Trophoblast cell (in vitro differentiated cells and primary cell): ENCODE measurements around the gene DNMT1.

Experiments
- DNase-seq, 2 donors: peaks; one replicate each; pipeline ENCODE4 v3.0.0-alpha.2; 2016
- H2AFZ ChIP-seq: 2 replicates; pipeline ENCODE4 v1.6.1; 2013; ENCODE audit warnings: low read length, moderate library complexity, mild to moderate bottlenecking; ENCODE audit not compliant: insufficient read depth, poor library complexity
- H2AK5ac ChIP-seq: 2 replicates; pipeline ENCODE4 v1.6.1; 2013; ENCODE audit warnings: mild to moderate bottlenecking, low read length
- H2BK120ac ChIP-seq: 2 replicates; pipeline ENCODE4 v1.6.1; 2013; ENCODE audit warnings: low read length, mild to moderate bottlenecking, moderate library complexity; ENCODE audit not compliant: insufficient read depth, poor library complexity
- H2BK12ac ChIP-seq: 2 replicates; pipeline ENCODE4 v1.6.1; 2013; ENCODE audit warnings: mild to moderate bottlenecking, low read length, moderate library complexity
- H2BK5ac ChIP-seq: 2 replicates; pipeline ENCODE4 v1.6.1; 2013; ENCODE audit warnings: low read length, low read depth, moderate library complexity, mild to moderate bottlenecking; ENCODE audit not compliant: poor library complexity
- H3K14ac ChIP-seq: 2 replicates; pipeline ENCODE4 v1.6.1; 2013; ENCODE audit warnings: mild to moderate bottlenecking, low read length
- H3K18ac ChIP-seq: 2 replicates; pipeline ENCODE4 v1.6.1; 2013; ENCODE audit warnings: mild to moderate bottlenecking, low read length
- H3K23ac ChIP-seq: 2 replicates; pipeline ENCODE4 v1.6.1; 2013; ENCODE audit warnings: low read length
- H3K27ac ChIP-seq: 2 replicates; pipeline ENCODE4 v1.5.1; 2013; ENCODE audit warnings: low read depth, mild to moderate bottlenecking, inconsistent platforms, low read length, moderate library complexity
- H3K27me3 ChIP-seq: 2 replicates; pipeline ENCODE4 v1.6.1; 2013; ENCODE audit warnings: inconsistent platforms, mild to moderate bottlenecking, low read length, moderate library complexity; ENCODE audit not compliant: insufficient read depth
- H3K36me3 ChIP-seq, 2 experiments: 1 replicate in 1 of 2; 2 replicates in 1 of 2; pipeline ENCODE4 v1.6.1; 2013; ENCODE audit warnings: low read length in 2 of 2, mild to moderate bottlenecking in 2 of 2, moderate library complexity in 1 of 2; ENCODE audit not compliant: insufficient read depth in 2 of 2, control insufficient read depth in 1 of 2
- H3K4ac ChIP-seq: 2 replicates; pipeline ENCODE4 v1.6.1; 2013; ENCODE audit warnings: low read depth, mild to moderate bottlenecking, low read length, moderate library complexity
- H3K4me1 ChIP-seq, 2 experiments: 1 replicate in 1 of 2; 2 replicates in 1 of 2; pipeline ENCODE4 v1.6.1; 2013; ENCODE audit warnings: low read length in 2 of 2, mild to moderate bottlenecking in 2 of 2, moderate library complexity in 1 of 2; ENCODE audit not compliant: insufficient read depth in 2 of 2, control insufficient read depth in 1 of 2
- H3K4me2 ChIP-seq: 2 replicates; pipeline ENCODE4 v1.6.1; 2013; ENCODE audit warnings: inconsistent platforms, mild to moderate bottlenecking, low read length, moderate library complexity
- H3K4me3 ChIP-seq: 2 replicates; pipeline ENCODE4 v1.5.1; 2013; ENCODE audit warnings: mild to moderate bottlenecking, low read depth, low read length, inconsistent platforms
- H3K79me1 ChIP-seq: one replicate; pipeline ENCODE4 v1.6.1; 2013; ENCODE audit warnings: low read length
- H3K79me2 ChIP-seq: 2 replicates; pipeline ENCODE4 v1.6.1; 2013; ENCODE audit warnings: low read length, mild to moderate bottlenecking; ENCODE audit not compliant: control insufficient read depth, insufficient read depth, poor library complexity
- H3K9ac ChIP-seq: 2 replicates; pipeline ENCODE4 v1.6.1; 2013; ENCODE audit warnings: mild to moderate bottlenecking, low read length
- H3K9me3 ChIP-seq: 2 replicates; pipeline ENCODE4 v1.6.1; 2013; ENCODE audit warnings: low read depth, mild to moderate bottlenecking, control low read depth, inconsistent platforms, low read length; ENCODE audit not compliant: insufficient read depth
- H4K12ac ChIP-seq: 2 replicates; pipeline ENCODE4 v1.6.1; 2013; ENCODE audit warnings: low read depth, mild to moderate bottlenecking, low read length, moderate library complexity
- H4K8ac ChIP-seq: 2 replicates; pipeline ENCODE4 v1.6.1; 2013; ENCODE audit warnings: low read depth, mild to moderate bottlenecking, low read length, moderate library complexity
- H4K91ac ChIP-seq: one replicate; pipeline ENCODE4 v1.6.1; 2013; ENCODE audit warnings: low read depth, mild to moderate bottlenecking, low read length, moderate library complexity
- WGBS: extraction: QIAGEN DNeasy Blood & Tissue Kit; methylation state at CpG from one replicate; pipeline ENCODE4 v1.1.7; 2013; ENCODE audit warnings: missing lambda C conversion rate; ENCODE audit not compliant: insufficient read length, insufficient coverage; ENCODE audit errors: extremely low coverage; 5-methylcytosine and 5-hydroxymethylcytosine counted together

Gene DNMT1

DNA sequence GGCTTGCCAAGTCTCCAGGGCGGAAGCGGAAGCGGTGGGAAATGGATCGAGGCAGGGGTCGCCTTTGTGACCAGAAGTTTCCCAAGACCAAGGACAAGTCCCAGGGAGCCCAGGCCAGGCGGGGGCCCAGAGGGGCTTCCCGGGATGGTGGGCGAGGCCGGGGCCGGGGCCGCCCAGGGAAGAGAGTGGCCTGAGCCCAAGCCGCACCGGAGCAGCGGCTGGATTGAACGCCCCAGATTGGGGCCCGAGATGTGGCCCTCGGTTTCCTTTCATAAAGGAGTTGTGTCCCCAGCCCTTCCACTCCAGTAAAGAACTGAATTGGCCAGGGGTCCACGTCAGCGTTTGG, 83.8 kb downstream of the DNMT1 start:
- no CpG with 5 or more reads among the region's 19 CpGs for WGBS
- Histone ChIP-seq H3K4ac (no peak overlapping the region), H3K9me3 (no peaks in the 10 kb centered on the region), H3K27ac (no peak overlapping the region), H2BK5ac (no peak overlapping the region), H2BK12ac (no peak overlapping the region), H4K12ac (no peak overlapping the region), H3K79me1 (peaks cover 3% of the 10 kb centered on the region), H3K14ac (no peak overlapping the region), H3K18ac (no peak overlapping the region), H3K4me3 (no peak overlapping the region), H3K9ac (no peak overlapping the region), H3K79me2 (peaks cover 9% of the 10 kb centered on the region), H2BK120ac (no peak overlapping the region), H4K91ac (no peak overlapping the region), H3K27me3 (no peaks in the 10 kb centered on the region), H3K36me3 (peaks cover 52 to 66% of the 10 kb centered on the region in 2 experiments), H2AFZ (no peak overlapping the region), H3K4me1 (peaks cover 0 to 9% of the 10 kb centered on the region in 2 experiments), H4K8ac (no peak overlapping the region), H3K23ac (no peak overlapping the region), H3K4me2 (no peak overlapping the region), H2AK5ac (no peak overlapping the region)
- no peak for DNase-seq

DNA sequence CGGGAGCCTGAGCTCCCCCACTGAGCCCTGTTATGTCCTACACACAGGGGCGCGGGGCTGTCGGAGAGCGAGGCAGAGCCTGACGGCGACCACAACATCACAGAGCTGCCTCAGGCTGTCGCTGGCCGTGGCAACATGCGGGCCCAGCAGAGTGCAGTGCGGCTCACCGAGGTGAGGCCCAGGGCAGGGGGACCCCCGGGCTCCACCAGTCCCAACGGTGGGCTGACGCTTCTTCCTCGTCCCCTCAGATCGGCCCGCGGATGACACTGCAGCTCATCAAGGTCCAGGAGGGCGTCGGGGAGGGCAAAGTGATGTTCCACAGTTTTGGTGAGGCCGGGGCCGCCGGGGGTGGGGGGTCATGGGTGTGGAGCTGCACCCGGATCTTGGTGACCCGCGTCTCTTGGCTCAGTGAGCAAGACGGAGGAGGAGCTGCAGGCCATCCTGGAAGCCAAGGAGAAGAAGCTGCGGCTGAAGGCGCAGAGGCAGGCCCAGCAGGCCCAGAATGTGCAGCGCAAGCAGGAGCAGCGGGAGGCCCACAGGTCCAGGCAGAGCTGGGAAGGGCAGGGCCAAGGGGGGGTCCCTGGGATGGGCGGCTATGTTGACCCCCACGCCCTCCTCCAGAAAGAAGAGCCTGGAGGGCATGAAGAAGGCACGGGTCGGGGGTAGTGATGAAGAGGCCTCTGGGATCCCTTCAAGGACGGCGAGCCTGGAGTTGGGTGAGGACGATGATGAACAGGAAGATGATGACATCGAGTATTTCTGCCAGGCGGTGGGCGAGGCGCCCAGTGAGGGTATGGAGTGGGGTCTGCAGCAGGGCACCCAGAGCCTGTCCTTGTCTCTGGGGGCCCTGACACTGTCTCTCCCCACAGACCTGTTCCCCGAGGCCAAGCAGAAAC, 84.4 kb downstream of the DNMT1 start:
- Histone ChIP-seq H3K79me1 (peaks cover 3% of the 10 kb centered on the region), H2AFZ (no peak overlapping the region), H3K36me3 (peaks cover 46 to 59% of the 10 kb centered on the region in 2 experiments), H3K9ac (no peak overlapping the region), H2BK12ac (no peak overlapping the region), H3K4ac (no peak overlapping the region), H3K27me3 (no peaks in the 10 kb centered on the region), H3K79me2 (peaks cover 9% of the 10 kb centered on the region), H3K18ac (no peak overlapping the region), H3K4me3 (no peak overlapping the region), H4K12ac (no peak overlapping the region), H3K23ac (no peak overlapping the region), H4K8ac (no peak overlapping the region), H2BK120ac (no peak overlapping the region), H3K4me2 (no peak overlapping the region), H3K27ac (no peak overlapping the region), H2AK5ac (no peak overlapping the region), H2BK5ac (no peak overlapping the region), H3K4me1 (peaks cover 0 to 11% of the 10 kb centered on the region in 2 experiments), H3K9me3 (no peaks in the 10 kb centered on the region), H3K14ac (no peak overlapping the region), H4K91ac (no peak overlapping the region)
- WGBS = no CpG with 5 or more reads among the region's 44 CpGs
- no peak for DNase-seq

DNA sequence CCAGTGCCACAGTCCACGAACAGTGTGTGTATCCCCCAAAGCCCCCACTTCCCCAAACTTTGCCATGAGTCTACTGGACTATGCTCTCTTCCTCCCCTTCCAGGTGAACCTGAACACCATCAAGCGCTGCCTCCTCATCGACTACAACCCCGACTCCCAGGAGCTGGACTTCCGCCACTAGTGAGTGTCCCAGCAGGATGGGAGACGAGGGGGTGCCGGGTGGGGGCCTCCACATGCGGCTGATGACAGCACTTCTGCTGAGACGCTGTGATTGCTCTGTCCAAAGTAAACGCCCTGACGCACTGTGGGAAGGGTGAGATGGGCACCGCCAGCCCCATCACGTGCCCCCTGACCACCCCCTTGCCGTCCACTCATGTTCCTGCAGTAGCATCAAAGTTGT, 85.2 kb downstream of the DNMT1 start:
- Histone ChIP-seq H4K8ac (no peak overlapping the region), H3K27ac (no peak overlapping the region), H4K91ac (no peak overlapping the region), H3K14ac (no peak overlapping the region), H2BK120ac (no peak overlapping the region), H2AFZ (no peak overlapping the region), H2BK12ac (no peak overlapping the region), H3K79me1 (peaks cover 3% of the 10 kb centered on the region), H3K4me1 (peaks cover 0 to 11% of the 10 kb centered on the region in 2 experiments), H3K36me3 (peaks cover 38 to 52% of the 10 kb centered on the region in 2 experiments), H3K18ac (no peak overlapping the region), H3K9me3 (no peaks in the 10 kb centered on the region), H3K23ac (no peak overlapping the region), H2BK5ac (no peak overlapping the region), H3K4ac (no peak overlapping the region), H2AK5ac (no peak overlapping the region), H4K12ac (no peak overlapping the region), H3K79me2 (peaks cover 9% of the 10 kb centered on the region), H3K4me3 (no peak overlapping the region), H3K27me3 (no peaks in the 10 kb centered on the region), H3K9ac (no peak overlapping the region), H3K4me2 (no peak overlapping the region)
- no peak for DNase-seq
- WGBS = no CpG with 5 or more reads among the region's 14 CpGs

DNA sequence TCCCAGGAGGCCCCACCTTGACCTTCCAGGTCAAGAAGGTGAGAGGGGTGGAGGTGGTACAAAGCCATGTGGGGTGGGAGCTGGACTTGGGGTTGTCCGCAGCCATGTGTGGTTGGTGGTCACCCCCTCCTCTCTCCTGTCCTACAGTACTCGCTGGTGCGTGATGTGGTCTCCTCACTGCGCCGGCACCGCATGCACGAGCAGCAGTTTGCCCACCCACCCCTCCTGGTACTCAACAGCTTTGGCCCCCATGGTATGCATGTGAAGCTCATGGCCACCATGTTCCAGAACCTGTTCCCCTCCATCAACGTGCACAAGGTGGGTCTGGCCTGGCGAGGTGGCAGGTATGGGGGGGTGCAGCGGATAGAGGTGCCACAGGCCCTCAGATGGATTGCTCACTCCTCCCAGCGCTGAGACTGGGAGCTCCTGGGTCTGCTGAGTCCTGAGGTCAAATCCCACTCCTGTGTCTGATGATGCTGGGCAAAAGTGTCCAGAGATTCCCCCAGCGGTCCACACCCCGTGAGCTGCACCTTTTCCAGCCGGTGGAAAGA, 86.9 kb downstream of the DNMT1 start:
- H3K4ac ChIP-seq = no peak overlapping the region
- no peak overlapping the region for H2BK5ac ChIP-seq
- H3K36me3 ChIP-seq = peaks cover 35 to 44% of the 10 kb centered on the region in 2 experiments
- H2AK5ac ChIP-seq = no peak overlapping the region
- no peak overlapping the region for H2BK120ac ChIP-seq
- peaks cover 9% of the 10 kb centered on the region for H3K79me2 ChIP-seq
- H3K9me3 ChIP-seq = no peaks in the 10 kb centered on the region
- no peak overlapping the region for H2BK12ac ChIP-seq
- no peak overlapping the region for H4K12ac ChIP-seq
- H3K79me1 ChIP-seq = peaks cover 3% of the 10 kb centered on the region
- H3K14ac ChIP-seq = no peak overlapping the region
- DNase-seq = no peak
- H3K23ac ChIP-seq = no peak overlapping the region
- WGBS = no CpG with 5 or more reads among the region's 14 CpGs
- H3K4me3 ChIP-seq = no peak overlapping the region
- no peak overlapping the region for H4K8ac ChIP-seq
- H3K4me1 ChIP-seq = peaks cover 0 to 11% of the 10 kb centered on the region in 2 experiments
- H3K27me3 ChIP-seq = no peaks in the 10 kb centered on the region
- no peak overlapping the region for H4K91ac ChIP-seq
- no peak overlapping the region for H3K27ac ChIP-seq
- no peak overlapping the region for H3K4me2 ChIP-seq
- H3K9ac ChIP-seq = no peak overlapping the region
- H3K18ac ChIP-seq = no peak overlapping the region
- H2AFZ ChIP-seq = no peak overlapping the region
